Upper lobe of right lung (tissue), 1 donor: ENCODE measurements around the gene SLC16A3. TPM values are rescaled to one million over a fixed set of nuclear protein-coding genes. Genes with fewer than 3 reads are reported as not detected.
A peak's percentile ranks its signal among the peaks of the same experiment; 100 is the strongest.

Experiments used
- ATAC-seq: fragments of 200-7000 bp; cut with Tn5 transposase; one replicate; pipeline ENCODE4 v1.9.1; 2020; ENCODE audit warnings: mild to moderate bottlenecking, moderate library complexity
- DNase-seq: peaks from one replicate; pipeline ENCODE4 v3.0.0-alpha.2; 2020
- H3K27ac ChIP-seq: fragments of 200-600 bp; one replicate; pipeline ENCODE4 v1.8.0; 2022
- H3K27me3 ChIP-seq: fragments of 200-600 bp; one replicate; pipeline ENCODE4 v1.8.0; 2022; ENCODE audit warnings: mild to moderate bottlenecking
- H3K36me3 ChIP-seq: fragments of 200-600 bp; one replicate; pipeline ENCODE4 v1.8.0; 2022
- H3K4me1 ChIP-seq: fragments of 200-600 bp; one replicate; pipeline ENCODE4 v1.8.0; 2022
- H3K4me3 ChIP-seq: fragments of 200-600 bp; one replicate; pipeline ENCODE4 v1.8.0; 2022; ENCODE audit warnings: mild to moderate bottlenecking
- H3K9me3 ChIP-seq: fragments of 200-600 bp; one replicate; pipeline ENCODE4 v1.8.0; 2022
- intact Hi-C: fragments of 100-400 bp; cut with DNase I; formaldehyde crosslinking; loops from one replicate; pipeline ENCODE4 v1.11.0; 2022
- total RNA-seq: library from RNA; stranded (reverse); fragmentation: NEBNext Ultra II Directional; extraction: Animal tissue kit (Norgen Biotek cat#: 25700); gene quantifications from one replicate; pipeline ENCODE4 v1.2.1, GENCODE V29; 2021
- TF ChIP-seq, protein P1 (sequence below): fragments of 200-600 bp; IDR thresholded peaks from one replicate; pipeline ENCODE4 v1.8.0; 2022; ENCODE audit warnings: antibody characterized with exemption
- donor health status: DM: no; HTN: yes; CAD: no; lungs with severe emphysema.

Gene SLC16A3
- total RNA-seq, 1 donor from 2014 or later, result 77.5 TPM

DNA sequence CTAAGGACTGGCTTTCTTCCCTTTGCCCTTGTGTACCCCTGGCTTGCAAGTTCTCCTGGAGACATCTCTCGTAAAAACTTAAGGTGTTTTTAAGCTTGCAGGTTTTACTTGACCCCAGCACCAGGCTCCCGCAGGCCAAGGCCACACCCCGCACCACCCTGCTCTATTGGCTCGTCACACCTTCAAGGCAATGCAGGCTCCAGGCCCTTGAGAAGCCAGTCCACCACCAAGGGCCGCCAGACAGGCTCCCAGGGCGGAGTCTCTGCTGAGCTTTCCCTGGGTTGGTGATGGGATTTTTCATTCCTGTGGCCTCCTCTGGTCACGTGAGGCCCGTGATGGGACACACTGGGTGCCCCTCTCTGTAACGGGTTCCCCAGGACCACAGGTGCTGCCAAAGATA is 34.8 kb downstream of the SLC16A3 start:
- Histone ChIP-seq H3K36me3 (peaks cover 82% of the 10 kb centered on the region), H3K27ac (no peak overlapping the region), H3K27me3 (no peaks in the 10 kb centered on the region), H3K4me3 (no peak overlapping the region), H3K4me1 (peaks cover 39% of the 10 kb centered on the region), H3K9me3 (no peaks in the 10 kb centered on the region)
- ATAC-seq (peak; percentile 51), DNase-seq (no peak)
- intact Hi-C loops, result no loop called here
- TF ChIP-seq, protein P1, sequence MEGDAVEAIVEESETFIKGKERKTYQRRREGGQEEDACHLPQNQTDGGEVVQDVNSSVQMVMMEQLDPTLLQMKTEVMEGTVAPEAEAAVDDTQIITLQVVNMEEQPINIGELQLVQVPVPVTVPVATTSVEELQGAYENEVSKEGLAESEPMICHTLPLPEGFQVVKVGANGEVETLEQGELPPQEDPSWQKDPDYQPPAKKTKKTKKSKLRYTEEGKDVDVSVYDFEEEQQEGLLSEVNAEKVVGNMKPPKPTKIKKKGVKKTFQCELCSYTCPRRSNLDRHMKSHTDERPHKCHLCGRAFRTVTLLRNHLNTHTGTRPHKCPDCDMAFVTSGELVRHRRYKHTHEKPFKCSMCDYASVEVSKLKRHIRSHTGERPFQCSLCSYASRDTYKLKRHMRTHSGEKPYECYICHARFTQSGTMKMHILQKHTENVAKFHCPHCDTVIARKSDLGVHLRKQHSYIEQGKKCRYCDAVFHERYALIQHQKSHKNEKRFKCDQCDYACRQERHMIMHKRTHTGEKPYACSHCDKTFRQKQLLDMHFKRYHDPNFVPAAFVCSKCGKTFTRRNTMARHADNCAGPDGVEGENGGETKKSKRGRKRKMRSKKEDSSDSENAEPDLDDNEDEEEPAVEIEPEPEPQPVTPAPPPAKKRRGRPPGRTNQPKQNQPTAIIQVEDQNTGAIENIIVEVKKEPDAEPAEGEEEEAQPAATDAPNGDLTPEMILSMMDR, result no peak

GRCh38 chr17:82266142-82266541 is 37.3 kb downstream of the SLC16A3 start:
- peaks cover 84% of the 10 kb centered on the region for H3K36me3 ChIP-seq
- TF ChIP-seq, protein P1, result no peak
- H3K4me1 ChIP-seq, result peaks cover 64% of the 10 kb centered on the region
- no peaks in the 10 kb centered on the region for H3K9me3 ChIP-seq
- H3K4me3 ChIP-seq, result no peak overlapping the region
- no peaks in the 10 kb centered on the region for H3K27me3 ChIP-seq
- no peak overlapping the region for H3K27ac ChIP-seq
- ATAC-seq, result no peak
- intact Hi-C loops, result no loop called here
- DNase-seq, result no peak

DNA sequence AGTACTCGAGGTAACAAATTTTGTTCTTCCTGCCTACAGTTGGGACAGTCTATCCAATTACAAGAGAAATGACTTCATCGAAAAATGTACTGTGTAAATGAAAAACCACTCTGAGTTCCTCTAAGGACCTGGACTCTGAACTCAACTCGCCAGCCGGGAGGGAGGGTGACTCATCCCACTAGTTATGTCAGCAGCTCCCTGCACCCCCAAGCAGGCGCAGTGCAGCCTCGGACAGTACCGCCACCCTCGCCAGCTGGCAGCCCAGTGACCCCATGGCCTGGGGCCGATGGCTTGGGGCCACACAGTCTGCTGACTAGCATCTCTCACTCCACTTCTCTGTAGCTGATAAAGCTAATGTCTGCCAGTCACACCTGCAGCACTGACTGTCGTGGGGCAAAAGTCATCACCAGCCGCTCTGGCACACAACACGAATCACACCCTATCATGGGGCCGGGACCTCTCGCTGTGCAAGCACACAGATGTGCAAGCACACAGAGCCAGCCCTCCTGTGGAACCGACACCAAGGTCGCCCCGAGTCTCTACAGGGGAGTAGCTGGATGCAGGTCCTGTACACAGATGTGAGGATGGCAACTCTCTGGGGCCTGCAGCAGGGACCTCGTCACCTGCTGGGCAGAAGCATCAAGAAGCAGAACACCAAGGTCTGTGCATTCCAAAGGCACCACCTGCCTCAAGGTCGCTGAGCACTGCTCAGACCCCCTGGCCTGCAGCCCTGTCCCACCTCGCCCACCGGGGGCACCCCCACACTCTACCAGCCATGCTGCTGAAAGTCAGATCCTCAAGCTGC is 38.9 kb downstream of the SLC16A3 start:
- H3K36me3 ChIP-seq, result peaks cover 81% of the 10 kb centered on the region
- no peaks in the 10 kb centered on the region for H3K9me3 ChIP-seq
- H3K4me1 ChIP-seq, result peaks cover 75% of the 10 kb centered on the region
- intact Hi-C loops, result no loop called here
- H3K4me3 ChIP-seq, result peak overlapping the region; percentile 6
- TF ChIP-seq, protein P1, result no peak
- peak overlapping the region; percentile 75 for H3K27ac ChIP-seq
- peak; percentile 95 for DNase-seq
- no peaks in the 10 kb centered on the region for H3K27me3 ChIP-seq
- peak; percentile 94 for ATAC-seq

- intact Hi-C loops, result no loop called here
- TF ChIP-seq, protein P1, result no peak
- no peaks in the 10 kb centered on the region for H3K27me3 ChIP-seq
- ATAC-seq (no peak), DNase-seq (peak; percentile 52)
- no peak overlapping the region for H3K27ac ChIP-seq
- H3K36me3 ChIP-seq, result peaks cover 66% of the 10 kb centered on the region
- H3K4me1 ChIP-seq, result peaks cover 75% of the 10 kb centered on the region
- H3K9me3 ChIP-seq, result no peaks in the 10 kb centered on the region
- H3K4me3 ChIP-seq, result no peak overlapping the region
Measured at GRCh38 chr17:82269138-82269881, 40.5 kb downstream of the SLC16A3 start.

GRCh38 chr17:82269882-82270500 is 41.1 kb downstream of the SLC16A3 start:
- ATAC-seq (no peak), DNase-seq (peak; percentile 55)
- no peak overlapping the region for H3K4me3 ChIP-seq
- H3K36me3 ChIP-seq, result peaks cover 59% of the 10 kb centered on the region
- TF ChIP-seq, protein P1, result no peak
- no peaks in the 10 kb centered on the region for H3K9me3 ChIP-seq
- H3K4me1 ChIP-seq, result peaks cover 75% of the 10 kb centered on the region
- H3K27ac ChIP-seq, result peak overlapping the region; percentile 2
- intact Hi-C loops, result no loop called here
- no peaks in the 10 kb centered on the region for H3K27me3 ChIP-seq
